HG02678 (cell line): ENCODE data around the gene GDF10.

ENCODE experiments used
- ATAC-seq: cut with Tn5 transposase; IDR thresholded peaks from one replicate; pipeline ENCODE4 v1.9.1; 2021; ENCODE audit warnings: mild to moderate bottlenecking, moderate library complexity; ENCODE audit not compliant: unreplicated experiment

Gene GDF10

DNA sequence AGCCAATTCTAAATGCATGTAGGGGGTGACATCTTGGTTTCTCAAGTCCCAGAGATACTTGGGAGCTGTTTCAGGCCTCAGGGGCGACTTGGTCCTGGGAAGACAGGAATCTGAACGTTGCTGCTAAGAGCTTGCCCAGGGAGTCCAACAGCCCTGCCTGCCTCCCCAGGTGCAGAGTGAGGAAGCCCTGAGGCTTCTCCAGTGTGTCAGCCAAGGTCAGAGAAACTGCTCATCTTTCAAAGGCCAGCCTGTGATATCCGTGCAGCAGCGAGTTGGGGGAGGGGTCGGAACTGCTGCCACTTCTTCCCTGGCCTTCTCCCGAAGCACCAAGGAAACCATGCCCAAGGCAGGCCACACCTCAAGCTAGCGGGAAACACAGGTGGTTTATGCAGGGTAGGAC is 32.0 kb downstream of the GDF10 start:
- ATAC-seq: no peak

DNA sequence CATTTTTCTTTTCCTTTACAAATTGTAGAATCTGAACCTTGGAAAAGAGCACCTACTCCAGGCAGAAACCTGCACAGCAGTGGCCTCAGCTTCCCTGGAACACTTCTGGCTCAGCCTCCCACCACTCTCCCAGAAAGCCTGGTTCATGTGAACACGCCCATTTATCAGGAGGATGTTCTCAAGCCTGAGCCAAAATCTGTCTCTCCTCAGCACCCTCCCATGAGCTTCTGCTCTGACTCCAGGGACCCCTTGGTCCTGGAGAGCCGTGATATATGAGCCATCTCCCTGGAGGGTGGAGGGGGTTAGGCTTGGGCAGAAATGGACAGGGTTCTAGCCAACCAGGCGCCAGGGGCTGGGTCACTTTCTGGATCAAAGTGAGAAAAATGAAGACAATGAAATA is 32.4 kb downstream of the GDF10 start:
- ATAC-seq: no peak

DNA sequence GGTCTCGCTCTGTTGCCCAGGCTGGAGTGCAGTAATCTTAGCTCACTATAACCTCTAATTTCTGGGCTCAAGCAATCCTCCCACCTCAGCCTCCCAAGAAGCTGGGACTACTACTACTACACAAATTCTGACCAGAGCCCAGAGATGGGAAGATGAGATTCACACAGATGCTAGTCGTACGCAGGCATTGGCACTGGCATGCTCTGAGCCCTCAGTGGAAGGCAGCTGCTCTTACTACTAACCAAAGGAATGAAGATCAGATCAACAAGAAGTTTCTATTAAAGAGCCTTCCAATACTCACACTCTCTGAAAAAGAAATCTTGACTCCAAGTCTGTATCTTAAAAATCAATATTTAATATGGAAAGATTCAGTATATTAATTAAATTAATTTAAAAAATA is 32.9 kb downstream of the GDF10 start:
- ATAC-seq: no peak

DNA sequence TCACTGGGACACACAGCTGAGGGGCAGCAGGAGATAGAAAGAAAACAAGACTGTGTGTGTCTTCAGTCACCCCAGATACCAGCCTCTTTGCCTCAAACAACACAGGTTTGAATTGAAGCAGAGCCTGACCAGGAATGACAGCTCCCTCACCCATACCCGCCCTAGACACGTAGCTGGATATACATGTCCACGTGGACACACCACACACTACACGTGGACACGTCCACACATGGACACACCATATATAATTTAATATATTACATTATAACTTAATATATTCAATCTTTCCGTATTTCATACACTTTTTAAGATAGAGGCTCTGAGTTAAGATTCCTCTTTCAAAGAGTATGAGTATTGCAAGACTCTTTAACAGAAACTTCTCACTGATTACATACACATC is 33.5 kb downstream of the GDF10 start:
- no peak for ATAC-seq

DNA sequence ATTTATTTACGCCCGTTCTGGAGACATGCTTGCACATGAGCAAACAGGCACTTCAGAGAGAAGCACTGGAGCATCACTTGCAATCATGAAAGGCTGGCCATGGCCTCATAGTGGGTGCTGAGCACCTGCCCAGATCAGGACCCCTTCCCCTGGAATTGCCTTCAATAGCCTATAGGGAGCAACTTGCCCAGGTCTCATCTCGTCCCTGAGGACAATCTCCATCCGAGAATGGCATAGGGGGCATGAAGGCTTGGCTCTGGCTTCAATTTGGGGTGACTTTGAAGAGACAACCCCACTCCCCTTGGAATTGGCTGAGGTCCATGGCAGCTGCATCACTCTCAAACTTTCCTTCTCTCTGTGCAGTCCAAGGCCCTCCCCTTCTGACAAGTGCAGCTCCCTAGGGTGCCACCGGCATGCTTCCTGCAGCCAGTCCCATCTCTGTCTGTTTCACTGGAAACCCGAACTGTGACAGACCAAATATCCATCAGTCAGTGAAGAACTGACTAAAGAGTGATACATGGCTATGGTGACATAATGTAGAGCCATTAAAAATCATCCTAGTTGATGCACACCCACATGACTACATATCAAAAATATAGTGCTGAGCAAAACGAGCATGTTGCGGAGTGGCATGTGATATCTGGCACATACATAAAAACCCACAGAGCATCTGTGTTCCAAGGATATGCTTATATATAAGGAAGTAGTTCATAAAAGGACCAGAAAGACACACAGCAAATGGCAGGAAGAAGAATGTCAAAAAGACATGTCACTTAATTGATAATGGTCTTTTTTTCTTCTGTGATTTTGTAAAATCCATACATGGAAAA is 34.7 kb downstream of the GDF10 start:
- no peak for ATAC-seq

DNA sequence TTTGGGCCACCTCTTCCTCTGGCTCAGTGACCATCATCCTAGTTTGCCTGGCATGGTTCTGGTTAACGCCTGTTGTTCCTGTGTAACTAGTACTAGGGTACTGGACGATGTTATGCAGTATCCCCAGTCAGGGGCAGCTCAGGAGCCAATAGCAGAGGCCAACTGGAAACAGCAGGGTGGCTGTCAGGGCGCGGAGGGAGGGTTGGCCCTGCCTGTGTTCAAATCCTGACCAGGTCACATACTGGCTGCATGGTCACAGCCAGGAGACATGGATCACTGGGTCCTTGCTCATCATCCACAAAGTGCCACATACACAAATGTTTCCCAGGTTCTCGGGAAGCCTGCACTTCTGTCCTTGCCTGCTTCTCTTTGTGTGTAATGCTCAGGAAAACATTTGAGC is 35.9 kb downstream of the GDF10 start:
- no peak for ATAC-seq

DNA sequence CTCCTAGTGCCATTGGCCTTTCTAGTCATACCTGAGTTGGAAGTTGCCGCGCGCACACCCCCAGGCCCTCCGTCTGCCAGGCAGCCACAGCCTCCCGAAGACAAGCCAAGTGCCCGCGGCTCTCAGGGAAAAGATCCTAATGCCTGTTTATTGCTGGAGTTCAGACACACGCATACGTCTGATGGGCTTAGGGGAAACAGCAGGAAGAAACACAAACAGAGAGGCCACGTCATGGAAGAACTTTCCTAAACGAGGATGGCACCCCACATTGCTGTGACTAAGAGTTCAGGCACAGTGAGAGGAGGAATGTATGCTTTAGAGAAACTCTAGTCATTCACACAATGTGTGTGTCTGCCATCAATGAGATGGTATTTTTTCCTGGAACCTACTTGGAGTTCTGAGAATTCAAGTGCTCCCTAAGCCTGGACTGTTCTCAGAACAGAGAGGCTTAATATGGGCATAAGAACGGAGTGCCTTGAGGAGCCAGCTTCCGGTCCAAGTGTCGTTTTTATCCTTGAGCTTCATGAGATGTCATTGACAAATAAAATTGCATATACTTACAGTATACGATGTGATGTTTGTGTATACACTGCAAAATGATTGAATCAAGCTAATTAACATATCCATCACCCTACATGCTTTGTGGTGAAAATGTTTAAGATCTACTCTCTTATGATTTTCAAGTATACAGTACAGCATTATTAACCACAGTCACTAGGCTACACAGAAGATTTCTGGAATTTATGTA is 36.6 kb downstream of the GDF10 start:
- ATAC-seq: no peak

DNA sequence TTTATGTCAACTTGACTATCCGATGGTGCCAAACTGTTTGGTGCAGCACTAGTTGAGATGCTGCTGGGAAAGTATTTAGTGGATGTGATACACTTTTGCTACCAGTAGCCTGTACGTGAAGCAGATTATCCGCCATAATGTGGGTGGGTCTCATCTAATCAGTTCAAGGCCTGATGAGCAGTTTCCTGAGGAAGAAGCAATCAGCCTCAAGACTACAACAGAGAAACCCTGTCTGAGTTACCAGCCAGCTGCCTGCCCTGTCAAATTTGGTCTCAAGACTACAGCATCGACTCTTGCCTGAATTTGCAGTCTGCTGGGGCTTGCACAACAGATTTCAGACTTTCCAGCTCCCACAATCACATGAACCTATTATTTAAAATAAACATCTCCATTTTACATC is 37.3 kb downstream of the GDF10 start:
- no peak for ATAC-seq

DNA sequence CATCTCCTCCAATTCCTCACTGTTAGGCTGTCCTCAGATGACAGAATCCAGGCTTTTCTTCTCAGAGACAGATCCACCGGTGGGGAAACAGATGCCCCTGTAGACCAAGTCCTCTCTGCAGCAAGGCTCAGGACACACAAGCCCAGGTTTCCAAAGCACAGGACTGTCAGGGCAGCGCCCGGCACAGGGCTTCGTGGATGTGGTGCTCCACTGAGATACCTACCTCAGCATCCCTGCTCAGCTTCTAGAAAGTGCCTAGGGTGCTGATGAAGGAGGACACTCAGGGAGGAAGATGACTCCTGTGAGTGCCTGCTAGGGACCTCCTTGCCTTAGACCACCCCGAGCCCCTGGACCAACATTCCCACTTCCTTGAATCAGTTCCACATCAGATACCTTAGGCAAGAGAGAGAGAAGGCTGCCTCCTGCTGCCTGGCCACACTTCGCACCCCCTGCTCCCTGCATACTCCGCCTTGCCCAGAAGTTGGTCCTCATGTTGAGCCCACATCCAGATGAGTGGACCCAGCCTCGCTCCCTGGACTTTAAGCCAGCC is 39.3 kb downstream of the GDF10 start:
- ATAC-seq: no peak

DNA sequence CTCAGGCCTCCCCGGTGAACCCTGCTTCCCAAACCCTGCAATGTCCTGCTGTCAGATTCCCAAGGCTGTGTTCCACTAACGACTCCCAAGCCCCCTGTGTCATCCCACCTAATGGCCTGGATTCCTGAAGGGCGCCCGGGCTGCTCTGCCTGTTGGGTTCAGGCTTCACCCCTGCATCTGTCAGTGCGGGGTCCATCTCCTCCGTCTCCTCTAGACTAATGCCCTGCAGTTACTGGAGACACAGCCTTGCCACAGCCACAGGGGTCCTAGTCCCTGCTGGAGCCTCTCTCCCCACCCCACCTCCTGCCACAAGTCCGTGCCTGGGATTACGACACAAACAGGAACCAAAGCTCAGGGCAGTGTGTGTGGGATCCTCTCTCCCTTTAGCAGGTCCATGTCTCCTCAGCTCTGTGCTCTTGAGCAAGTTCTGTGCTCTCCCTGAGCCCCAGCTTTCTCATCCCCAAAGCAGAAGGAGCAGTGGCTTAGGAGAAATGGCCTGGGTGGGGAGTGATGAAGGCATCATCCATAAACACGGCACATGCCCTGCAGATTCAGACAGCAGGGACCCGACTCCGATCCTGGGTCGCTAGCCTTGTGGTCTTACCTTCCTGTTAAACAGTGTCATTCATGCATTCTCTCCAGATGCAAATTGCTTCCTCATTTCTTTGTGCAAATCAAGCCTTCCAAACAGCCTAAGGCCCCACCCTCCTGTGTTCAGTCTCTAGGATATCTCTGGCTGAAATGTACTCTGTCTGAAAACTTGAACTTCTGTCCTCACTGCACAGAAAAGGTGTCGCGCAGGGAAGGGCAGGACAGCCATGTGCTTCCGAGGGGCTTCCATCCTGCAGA is 40.0 kb downstream of the GDF10 start:
- ATAC-seq: no peak

DNA sequence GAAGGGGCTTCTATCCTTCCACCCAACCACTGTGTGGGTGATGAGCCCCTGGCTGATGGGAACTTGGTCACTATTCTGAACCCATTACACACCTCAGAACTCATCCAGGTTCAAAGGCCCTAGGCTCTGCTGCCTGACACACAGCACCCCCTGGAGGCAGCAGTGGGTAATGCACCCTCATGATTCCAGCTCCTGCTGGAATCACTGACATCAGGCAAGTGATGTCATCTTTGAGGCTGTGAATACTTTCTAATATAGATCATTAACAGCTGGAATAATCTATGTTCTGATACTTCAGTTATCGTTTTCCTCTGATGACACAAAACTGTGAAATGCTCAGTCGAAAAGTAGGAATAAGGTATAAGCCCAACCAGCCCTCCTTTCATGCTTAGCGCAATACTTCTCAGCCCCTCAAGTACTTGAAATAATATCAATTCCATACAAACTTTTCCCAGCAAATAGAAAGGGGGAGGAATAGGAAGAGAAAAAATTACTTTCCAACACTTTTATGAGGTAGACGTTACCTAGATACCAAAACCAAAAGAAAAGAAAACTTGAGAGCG is 40.7 kb downstream of the GDF10 start:
- ATAC-seq: no peak

DNA sequence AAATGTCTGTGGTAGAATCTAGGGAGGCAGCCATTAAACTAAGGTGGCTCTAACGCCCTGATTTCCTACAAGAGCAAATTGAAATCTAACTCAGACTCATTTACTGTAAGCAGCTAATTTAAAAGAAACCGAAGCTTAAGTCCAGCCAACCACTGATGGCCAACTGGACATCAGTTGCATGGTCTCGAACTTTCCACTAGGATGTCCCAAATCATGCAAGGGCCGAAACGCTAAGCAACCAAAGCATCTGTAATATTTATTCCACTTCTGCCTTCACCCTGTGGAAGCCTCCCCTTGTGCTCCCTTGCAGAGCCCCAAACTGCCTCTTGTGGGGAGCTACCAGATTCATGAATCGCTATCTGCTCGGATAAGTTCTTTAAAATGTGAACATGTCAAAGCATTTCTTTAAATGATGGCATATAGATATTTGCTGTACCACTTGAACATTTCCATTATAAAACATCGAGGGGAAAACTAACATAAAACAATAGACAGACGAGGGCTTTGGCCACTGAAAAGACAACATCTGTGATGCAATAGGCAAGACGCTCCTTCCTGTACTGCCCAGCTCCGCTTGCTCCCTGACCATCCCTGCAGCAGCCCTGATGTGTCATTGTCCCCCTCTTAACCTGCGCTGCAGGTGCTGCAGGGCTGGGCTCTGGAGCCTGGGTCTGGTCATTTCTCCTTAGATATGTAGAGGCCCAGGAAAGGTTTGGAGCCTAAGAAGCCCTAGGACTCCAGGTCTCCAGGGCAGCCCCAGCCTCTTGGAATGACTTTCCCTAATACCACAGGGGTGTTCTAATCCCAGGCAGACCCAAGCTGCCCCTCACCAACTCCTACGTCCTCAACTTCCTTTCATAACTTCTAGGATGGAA is 45.2 kb downstream of the GDF10 start:
- no peak for ATAC-seq

DNA sequence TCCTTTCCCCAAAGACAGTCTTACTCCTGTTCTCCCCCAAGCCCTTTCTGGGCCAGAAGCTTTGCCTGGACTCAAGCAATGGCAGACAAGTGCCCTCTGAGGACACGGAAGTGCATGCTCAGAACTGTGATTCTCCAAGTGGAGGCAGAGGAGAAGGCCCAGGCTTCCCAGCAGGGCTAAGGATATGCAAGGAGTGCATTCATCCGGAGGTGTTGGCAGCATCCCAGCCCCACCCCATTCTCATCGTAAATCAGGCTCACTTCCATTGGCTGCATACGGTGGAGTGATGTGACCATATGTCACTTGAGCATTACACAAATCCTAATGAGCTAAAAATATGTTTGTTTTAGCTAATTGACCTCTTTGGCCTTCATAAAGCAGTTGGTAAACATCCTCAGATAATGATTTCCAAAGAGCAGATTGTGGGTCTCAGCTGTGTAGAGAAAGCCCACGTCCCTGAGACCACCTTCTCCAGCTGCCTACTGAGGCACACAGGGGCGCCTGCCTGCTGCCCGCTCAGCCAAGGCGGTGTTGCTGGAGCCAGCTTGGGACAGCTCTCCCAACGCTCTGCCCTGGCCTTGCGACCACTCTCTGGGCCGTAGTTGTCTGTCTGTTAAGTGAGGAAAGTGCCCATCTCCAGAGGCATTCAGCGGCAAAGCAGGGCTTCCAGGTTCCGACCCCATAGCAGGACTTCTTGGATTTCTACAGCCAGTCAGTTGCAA is 46.7 kb downstream of the GDF10 start:
- ATAC-seq: no peak

DNA sequence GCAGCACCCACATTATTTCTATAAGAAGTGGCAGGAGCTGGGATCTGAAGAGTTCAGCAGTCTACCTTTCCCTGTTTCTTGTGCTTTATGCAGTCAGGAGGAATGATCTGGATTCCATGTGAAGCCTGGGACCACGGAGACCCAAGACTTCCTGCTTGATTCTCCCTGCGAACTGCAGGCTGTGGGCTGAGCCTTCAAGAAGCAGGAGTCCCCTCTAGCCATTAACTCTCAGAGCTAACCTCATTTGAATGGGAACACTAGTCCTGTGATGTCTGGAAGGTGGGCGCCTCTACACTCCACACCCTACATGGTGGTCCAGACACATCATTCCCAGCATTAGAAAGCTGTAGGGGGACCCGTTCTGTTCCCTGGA is 47.3 kb downstream of the GDF10 start:
- ATAC-seq: no peak

DNA sequence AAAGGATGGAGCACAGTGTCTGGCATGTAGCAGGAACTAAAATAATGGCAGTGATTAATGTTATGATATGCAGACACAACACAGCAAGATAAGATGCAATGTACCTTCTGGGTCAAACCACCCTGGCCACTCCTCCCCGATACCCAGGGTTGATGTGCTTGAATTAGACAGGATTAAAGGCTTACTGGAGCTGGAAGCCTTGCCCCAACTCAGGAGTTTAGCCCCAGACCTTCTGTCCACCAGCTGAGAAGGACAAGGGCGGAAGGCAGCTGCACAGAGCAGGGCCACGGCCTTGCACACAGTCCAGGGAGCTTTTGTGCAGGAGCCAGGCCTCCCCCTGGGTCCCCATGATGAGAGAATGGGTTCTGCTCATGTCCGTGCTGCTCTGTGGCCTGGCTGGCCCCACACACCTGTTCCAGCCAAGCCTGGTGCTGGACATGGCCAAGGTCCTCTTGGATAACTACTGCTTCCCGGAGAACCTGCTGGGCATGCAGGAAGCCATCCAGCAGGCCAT is 48.2 kb downstream of the GDF10 start, which contains the start of gene RBP3:
Gene RBP3, plus strand, starts transcription at position 226 of the 514 bp plus-strand sequence. Its CDS starts 122 bp downstream, at position 348.
- no peak for ATAC-seq

DNA sequence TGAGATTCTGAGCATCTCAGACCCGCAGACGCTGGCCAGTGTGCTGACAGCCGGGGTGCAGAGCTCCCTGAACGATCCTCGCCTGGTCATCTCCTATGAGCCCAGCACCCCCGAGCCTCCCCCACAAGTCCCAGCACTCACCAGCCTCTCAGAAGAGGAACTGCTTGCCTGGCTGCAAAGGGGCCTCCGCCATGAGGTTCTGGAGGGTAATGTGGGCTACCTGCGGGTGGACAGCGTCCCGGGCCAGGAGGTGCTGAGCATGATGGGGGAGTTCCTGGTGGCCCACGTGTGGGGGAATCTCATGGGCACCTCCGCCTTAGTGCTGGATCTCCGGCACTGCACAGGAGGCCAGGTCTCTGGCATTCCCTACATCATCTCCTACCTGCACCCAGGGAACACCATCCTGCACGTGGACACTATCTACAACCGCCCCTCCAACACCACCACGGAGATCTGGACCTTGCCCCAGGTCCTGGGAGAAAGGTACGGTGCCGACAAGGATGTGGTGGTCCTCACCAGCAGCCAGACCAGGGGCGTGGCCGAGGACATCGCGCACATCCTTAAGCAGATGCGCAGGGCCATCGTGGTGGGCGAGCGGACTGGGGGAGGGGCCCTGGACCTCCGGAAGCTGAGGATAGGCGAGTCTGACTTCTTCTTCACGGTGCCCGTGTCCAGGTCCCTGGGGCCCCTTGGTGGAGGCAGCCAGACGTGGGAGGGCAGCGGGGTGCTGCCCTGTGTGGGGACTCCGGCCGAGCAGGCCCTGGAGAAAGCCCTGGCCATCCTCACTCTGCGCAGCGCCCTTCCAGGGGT is 48.9 kb downstream of the GDF10 start:
- no peak for ATAC-seq

DNA sequence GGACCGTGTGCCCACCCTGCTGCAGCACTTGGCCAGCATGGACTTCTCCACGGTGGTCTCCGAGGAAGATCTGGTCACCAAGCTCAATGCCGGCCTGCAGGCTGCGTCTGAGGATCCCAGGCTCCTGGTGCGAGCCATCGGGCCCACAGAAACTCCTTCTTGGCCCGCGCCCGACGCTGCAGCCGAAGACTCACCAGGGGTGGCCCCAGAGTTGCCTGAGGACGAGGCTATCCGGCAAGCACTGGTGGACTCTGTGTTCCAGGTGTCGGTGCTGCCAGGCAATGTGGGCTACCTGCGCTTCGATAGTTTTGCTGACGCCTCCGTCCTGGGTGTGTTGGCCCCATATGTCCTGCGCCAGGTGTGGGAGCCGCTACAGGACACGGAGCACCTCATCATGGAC is 49.5 kb downstream of the GDF10 start:
- ATAC-seq: no peak

DNA sequence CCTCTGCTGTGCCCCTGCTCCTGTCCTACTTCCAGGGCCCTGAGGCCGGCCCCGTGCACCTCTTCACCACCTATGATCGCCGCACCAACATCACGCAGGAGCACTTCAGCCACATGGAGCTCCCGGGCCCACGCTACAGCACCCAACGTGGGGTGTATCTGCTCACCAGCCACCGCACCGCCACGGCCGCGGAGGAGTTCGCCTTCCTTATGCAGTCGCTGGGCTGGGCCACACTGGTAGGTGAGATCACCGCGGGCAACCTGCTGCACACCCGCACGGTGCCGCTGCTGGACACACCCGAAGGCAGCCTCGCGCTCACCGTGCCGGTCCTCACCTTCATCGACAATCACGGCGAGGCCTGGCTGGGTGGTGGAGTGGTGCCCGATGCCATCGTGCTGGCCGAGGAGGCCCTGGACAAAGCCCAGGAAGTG is 50.0 kb downstream of the GDF10 start:
- no peak for ATAC-seq
